HG03571 (cell line): ENCODE measurements around the gene CADM2.

Experiments used
- ATAC-seq: cut with Tn5 transposase; IDR thresholded peaks from one replicate; pipeline ENCODE4 v1.9.1; 2021; ENCODE audit not compliant: unreplicated experiment

The CADM2 gene

GRCh38 chr3:85780806-85781205, 822.0 kb downstream of the CADM2 start:
- no peak for ATAC-seq

GRCh38 chr3:85781806-85782205, 823.0 kb downstream of the CADM2 start:
- no peak for ATAC-seq

- ATAC-seq = no peak
These were observed 824.5 kb downstream of the CADM2 start for GRCh38 chr3:85783291-85783690.

- ATAC-seq = no peak
These were observed 827.0 kb downstream of the CADM2 start for GRCh38 chr3:85785766-85786165.

GRCh38 chr3:85790445-85791030, 831.7 kb downstream of the CADM2 start:
- no peak for ATAC-seq

GRCh38 chr3:85796140-85796539, 837.4 kb downstream of the CADM2 start:
- ATAC-seq = no peak

GRCh38 chr3:85800676-85801075, 841.9 kb downstream of the CADM2 start:
- no peak for ATAC-seq

GRCh38 chr3:85801955-85802354, 843.2 kb downstream of the CADM2 start:
- ATAC-seq = no peak

- ATAC-seq = no peak
These were observed 850.0 kb downstream of the CADM2 start for GRCh38 chr3:85808755-85809154.

- no peak for ATAC-seq
These were observed 862.5 kb downstream of the CADM2 start for GRCh38 chr3:85821130-85821756.

GRCh38 chr3:85835857-85836440, 877.2 kb downstream of the CADM2 start:
- ATAC-seq = no peak

- no peak for ATAC-seq
These were observed 878.6 kb downstream of the CADM2 start for GRCh38 chr3:85837402-85837801.

GRCh38 chr3:85838921-85839320, 880.1 kb downstream of the CADM2 start:
- ATAC-seq = no peak

GRCh38 chr3:85842081-85842480, 883.3 kb downstream of the CADM2 start:
- no peak for ATAC-seq

- no peak for ATAC-seq
These were observed 888.2 kb downstream of the CADM2 start for GRCh38 chr3:85846940-85847339.

- ATAC-seq = no peak
These were observed 892.3 kb downstream of the CADM2 start for GRCh38 chr3:85851071-85851470.

GRCh38 chr3:85853805-85854204, 895.0 kb downstream of the CADM2 start:
- no peak for ATAC-seq

- no peak for ATAC-seq
These were observed 904.2 kb downstream of the CADM2 start for GRCh38 chr3:85862893-85863455.

GRCh38 chr3:85864896-85865295, 906.1 kb downstream of the CADM2 start:
- no peak for ATAC-seq

- no peak for ATAC-seq
These were observed 908.3 kb downstream of the CADM2 start for GRCh38 chr3:85867072-85867471.

- ATAC-seq = no peak
These were observed 916.8 kb downstream of the CADM2 start for GRCh38 chr3:85875589-85875988.

GRCh38 chr3:85877631-85878030, 918.8 kb downstream of the CADM2 start:
- no peak for ATAC-seq
